SK-N-MC (cell line): ENCODE results near the gene RNF2.

Experiments
- DNase-seq: peaks from one replicate; pipeline ENCODE4 v3.0.0-alpha.2; 2011; ENCODE audit warnings: low read depth, low spot score
- H3K27ac ChIP-seq: fragments of 200-600 bp; sonication (generic); 2 replicates; pipeline ENCODE4 v1.5.1; 2016; ENCODE audit warnings: mixed run types
- H3K36me3 ChIP-seq: fragments of 200-600 bp; sonication (generic); 2 replicates; pipeline ENCODE4 v1.6.1; 2017; ENCODE audit warnings: antibody characterized with exemption, low read length, mixed read lengths; ENCODE audit not compliant: insufficient read depth
- H3K4me3 ChIP-seq: fragments of 200-600 bp; sonication (generic); 2 replicates; pipeline ENCODE4 v1.5.1; 2016
- H3K9ac ChIP-seq: fragments of 200-600 bp; sonication (generic); 2 replicates; pipeline ENCODE4 v1.8.0; 2017; ENCODE audit warnings: mixed run types, mixed read lengths; ENCODE audit not compliant: insufficient read length
- H3K9me3 ChIP-seq: fragments of 200-600 bp; sonication (generic); 2 replicates; pipeline ENCODE4 v1.6.1; 2017; ENCODE audit warnings: low read depth, mild to moderate bottlenecking, antibody characterized with exemption, low read length, moderate library complexity, mixed read lengths
- EZH2 ChIP-seq: fragments of 200-600 bp; sonication (generic); IDR thresholded peaks from one replicate; pipeline ENCODE4 v1.6.1; 2017; ENCODE audit warnings: antibody characterized with exemption
- FOXP2 ChIP-seq: optimal IDR thresholded peaks from 2 replicates; pipeline ENCODE3; 2011; ENCODE audit warnings: mild to moderate bottlenecking, moderate library complexity; ENCODE audit not compliant: insufficient read depth; ENCODE audit errors: extremely low read length, control extremely low read depth
- POLR2AphosphoS5 ChIP-seq: IDR thresholded peaks from 2 replicates; pipeline ENCODE4 v1.6.1; 2012; ENCODE audit warnings: mild to moderate bottlenecking, low read depth, low read length, borderline replicate concordance

The RNF2 gene

DNA sequence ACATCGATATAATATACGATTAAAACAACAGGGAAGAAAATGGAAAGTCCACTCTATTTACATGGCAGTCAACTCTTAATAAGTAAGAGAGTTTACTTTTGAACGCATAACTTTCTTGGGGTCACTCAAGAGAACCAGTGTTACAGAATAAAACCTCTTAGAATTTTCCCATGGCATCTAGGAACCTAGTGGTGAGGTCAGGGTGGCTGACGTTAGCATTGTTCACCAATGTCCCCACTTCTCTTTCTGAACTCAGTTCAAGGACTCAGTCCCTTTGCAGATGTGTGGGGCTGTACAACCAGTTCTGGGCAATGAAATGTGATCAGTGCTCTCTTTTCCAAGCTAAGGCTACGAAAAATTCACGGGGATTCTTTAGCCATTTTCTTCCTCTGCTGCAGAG lies 2.6 kb upstream of the RNF2 start:
- no peak for TF ChIP-seq EZH2
- no peak for TF ChIP-seq POLR2AphosphoS5
- TF ChIP-seq FOXP2: no peak
- no peak overlapping the region for H3K9ac ChIP-seq
- no peak overlapping the region for H3K27ac ChIP-seq
- H3K36me3 ChIP-seq: no peaks in the 10 kb centered on the region
- no peak for DNase-seq
- no peaks in the 10 kb centered on the region for H3K9me3 ChIP-seq
- H3K4me3 ChIP-seq: no peak overlapping the region

DNA sequence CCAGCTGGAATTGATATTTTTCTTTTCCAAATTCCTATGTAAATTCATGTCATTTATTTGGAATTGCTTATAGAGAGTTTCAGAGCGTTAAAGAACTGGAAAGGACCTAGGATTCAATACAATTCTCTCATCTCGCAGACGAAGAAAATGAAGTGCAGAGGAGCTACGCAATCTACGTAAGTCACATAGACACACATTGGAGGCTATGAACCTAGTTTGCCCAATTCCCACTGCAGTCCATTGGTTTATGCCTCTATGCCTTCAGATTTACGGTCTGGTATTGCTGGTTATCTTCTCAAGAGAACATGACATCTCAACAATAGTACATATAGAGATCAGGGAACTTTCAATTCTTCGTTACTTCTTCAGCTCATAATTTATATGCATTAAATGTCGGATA lies 971 bp upstream of the RNF2 start:
- no peak overlapping the region for H3K4me3 ChIP-seq
- H3K9ac ChIP-seq: peak overlapping the region; percentile 20
- H3K27ac ChIP-seq: peak overlapping the region; percentile 43; the same call in 1 of the 2 replicates
- no peaks in the 10 kb centered on the region for H3K36me3 ChIP-seq
- H3K9me3 ChIP-seq: no peaks in the 10 kb centered on the region
- TF ChIP-seq FOXP2 (no peak), POLR2AphosphoS5 (no peak)
- DNase-seq: no peak

DNA sequence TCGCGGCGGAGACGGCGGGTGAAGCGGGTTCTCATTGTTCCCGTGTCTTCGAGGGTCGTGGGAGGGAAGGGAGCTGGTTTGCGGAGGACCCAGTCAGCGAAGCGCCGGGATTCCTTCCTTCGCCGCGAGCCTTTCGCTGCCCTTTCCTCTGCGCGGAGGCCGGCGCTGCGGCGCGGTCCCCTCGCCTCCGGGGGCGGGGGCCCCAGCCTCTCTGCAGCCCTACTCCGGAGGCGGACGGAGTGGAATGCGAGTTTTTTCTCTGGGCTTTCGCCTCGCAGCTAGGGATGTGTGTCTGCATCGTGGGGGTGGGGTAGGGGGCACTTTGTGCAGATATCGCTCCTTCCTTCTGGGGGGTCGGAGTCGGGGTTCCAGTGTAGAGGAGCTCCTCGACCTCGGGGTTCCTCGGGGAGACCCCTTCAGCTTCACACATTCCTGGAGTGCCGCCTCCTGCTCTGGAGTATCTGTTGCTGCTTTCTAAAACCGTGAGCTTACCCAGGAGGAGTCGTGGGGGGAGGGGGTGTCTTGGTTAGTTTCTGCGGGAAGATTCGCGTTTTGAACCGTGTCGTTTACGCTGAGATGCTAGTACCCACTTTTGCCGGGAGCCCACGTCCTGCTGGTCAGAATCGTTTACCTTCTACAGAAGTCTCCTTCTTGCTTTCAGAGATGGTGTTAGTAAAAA lies 595 bp downstream of the RNF2 start:
- H3K9me3 ChIP-seq: no peaks in the 10 kb centered on the region; the same call in 1 of the 2 replicates
- no peaks in the 10 kb centered on the region; the same call in 1 of the 2 replicates for H3K36me3 ChIP-seq
- H3K4me3 ChIP-seq: peak overlapping the region; percentile 88
- no peak for DNase-seq
- TF ChIP-seq FOXP2: no peak
- no peak for TF ChIP-seq EZH2
- TF ChIP-seq POLR2AphosphoS5: no peak
- H3K9ac ChIP-seq: peak overlapping the region; percentile 74
- H3K27ac ChIP-seq: peak overlapping the region; percentile 27

DNA sequence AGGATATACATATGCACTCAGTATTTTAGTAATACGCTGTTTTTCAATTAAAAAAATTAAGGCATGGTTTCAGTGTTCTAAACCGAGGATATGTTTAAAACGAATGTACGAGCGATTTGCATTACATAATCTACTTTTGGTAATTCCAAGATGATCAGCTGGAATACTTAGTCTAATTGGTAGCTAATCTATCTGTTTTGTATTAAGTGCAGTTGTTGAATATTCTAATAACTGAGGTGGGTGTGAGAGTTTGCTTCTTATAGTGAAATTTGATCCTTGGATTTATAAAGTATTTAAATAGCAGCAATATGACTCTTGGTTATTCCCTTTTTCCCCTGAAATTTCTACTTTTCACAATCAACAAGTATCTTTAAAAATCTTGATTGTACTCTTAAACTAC lies 1.3 kb downstream of the RNF2 start:
- Histone ChIP-seq H3K4me3 (peak overlapping the region; percentile 88), H3K27ac (no peak overlapping the region), H3K9me3 (peaks cover 4% of the 10 kb centered on the region; the same call in 1 of the 2 replicates), H3K36me3 (no peaks in the 10 kb centered on the region; the same call in 1 of the 2 replicates), H3K9ac (peak overlapping the region; percentile 74)
- no peak for TF ChIP-seq EZH2
- DNase-seq: no peak

DNA sequence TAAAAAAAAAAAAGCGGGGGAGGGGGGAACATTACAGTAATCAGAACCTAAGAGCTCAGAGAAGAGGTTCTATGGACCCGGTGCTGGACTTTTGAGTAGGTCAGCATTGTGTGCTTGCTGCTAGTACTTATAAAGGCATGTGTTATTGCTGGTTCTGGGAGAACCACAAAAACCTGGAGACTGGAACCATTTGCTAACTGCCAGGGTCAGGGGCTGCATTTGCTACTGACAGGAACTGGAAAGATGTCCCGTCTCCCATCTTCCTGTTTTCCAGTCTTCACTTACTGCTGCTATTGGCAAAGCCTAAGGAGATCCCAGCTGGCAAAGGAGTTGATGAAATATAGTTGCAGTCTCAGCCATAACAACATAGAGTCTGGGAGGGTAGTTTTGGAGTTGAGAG lies 4.3 kb downstream of the RNF2 start:
- Histone ChIP-seq H3K9me3 (peaks cover 10% of the 10 kb centered on the region; the same call in 1 of the 2 replicates), H3K27ac (no peak overlapping the region; the same call in 1 of the 2 replicates), H3K4me3 (no peak overlapping the region), H3K36me3 (peaks cover 18% of the 10 kb centered on the region), H3K9ac (peak overlapping the region; percentile 11)
- TF ChIP-seq EZH2 (no peak), FOXP2 (no peak), POLR2AphosphoS5 (no peak)
- DNase-seq: no peak

DNA sequence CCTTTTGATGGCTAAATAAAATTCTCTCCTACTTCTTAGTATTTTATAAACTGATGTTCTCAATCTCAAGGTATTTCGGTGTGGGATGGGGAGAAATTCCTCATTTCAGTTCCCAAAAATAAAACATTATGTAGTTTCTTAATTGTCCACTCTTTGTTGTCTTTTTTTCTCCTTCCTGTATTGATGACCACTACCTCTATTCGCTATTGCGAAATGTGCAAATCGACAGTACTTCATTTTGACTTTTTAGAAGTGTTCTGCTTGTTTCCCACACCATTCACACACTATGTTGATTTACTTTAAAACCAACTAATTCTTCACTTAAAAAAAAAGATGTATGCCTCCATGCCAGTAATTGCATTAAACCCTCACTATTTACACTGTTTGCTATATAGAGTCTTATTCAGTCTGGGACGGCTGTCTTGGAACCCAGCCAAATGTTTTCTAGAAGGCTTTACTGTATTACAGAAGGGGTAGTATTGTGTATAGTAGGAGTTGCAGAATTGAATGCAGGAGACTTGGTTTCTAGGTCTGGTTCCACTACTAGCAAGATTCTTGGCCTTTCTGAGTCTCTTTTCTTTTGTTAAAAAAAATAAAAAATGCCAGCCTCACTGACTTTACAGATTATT lies 5.6 kb downstream of the RNF2 start:
- no peak for TF ChIP-seq FOXP2
- TF ChIP-seq EZH2: no peak
- TF ChIP-seq POLR2AphosphoS5: no peak
- peaks cover 18% of the 10 kb centered on the region for H3K36me3 ChIP-seq
- no peak overlapping the region for H3K9ac ChIP-seq
- DNase-seq: peak; percentile 30
- no peak overlapping the region for H3K4me3 ChIP-seq
- peaks cover 10% of the 10 kb centered on the region; the same call in 1 of the 2 replicates for H3K9me3 ChIP-seq
- no peak overlapping the region for H3K27ac ChIP-seq

DNA sequence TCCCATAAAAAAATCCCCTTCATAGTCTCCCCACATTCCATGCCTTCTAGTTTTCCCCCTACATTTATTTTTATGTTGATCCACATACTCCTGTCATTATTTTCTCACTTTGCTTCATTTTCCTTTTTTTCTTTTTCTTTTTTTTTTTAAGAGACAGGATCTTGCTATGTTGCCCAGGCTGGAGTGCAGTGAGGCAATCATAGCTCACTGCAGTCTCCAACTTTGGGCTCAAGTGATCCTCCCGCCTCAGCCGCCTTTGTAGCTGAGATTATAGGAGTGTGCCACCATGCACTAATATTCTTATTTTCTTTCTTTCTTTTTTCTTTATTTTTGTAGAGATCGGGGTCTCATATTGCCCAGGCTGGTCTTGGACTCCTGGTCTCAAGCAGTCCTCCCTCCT lies 7.8 kb downstream of the RNF2 start:
- Histone ChIP-seq H3K9me3 (peaks cover 10% of the 10 kb centered on the region; the same call in 1 of the 2 replicates), H3K4me3 (no peak overlapping the region), H3K27ac (no peak overlapping the region), H3K36me3 (peaks cover 18% of the 10 kb centered on the region), H3K9ac (no peak overlapping the region)
- TF ChIP-seq FOXP2 (no peak), EZH2 (no peak), POLR2AphosphoS5 (no peak)
- DNase-seq: no peak

DNA sequence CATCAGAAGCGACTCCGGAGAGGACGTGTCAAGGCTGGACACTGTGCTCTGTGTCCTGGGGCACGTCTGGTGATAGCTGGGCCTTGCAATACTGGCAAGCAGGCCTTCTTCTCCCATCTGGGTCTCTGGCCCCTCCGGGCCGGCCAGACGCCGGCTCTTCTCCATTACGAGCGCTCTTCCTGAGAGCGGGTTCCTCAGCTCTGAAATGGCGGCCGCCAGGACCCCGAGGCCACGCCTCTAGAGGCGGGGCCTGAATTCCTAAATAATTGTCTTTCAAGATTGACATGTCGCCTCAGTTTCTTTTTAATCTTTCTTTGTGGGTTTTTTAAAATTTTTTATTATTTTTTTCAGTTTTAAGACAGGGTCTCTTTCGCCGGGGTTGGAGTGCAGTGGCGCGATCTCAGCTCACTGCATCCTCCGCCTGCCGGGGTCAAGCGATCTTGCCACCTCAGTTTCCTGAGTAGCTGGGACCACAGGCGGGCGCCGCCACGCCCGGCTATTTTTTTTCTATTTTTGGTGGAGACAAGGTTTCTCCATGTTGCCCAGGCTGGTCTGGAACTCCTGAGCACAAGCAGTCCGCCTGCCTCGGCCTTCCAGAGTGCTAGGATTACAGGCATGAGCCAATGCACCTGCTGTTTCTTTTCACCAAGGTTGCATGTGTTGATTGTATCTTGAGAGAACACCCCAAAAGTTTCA lies 9.2 kb downstream of the RNF2 start:
- no peak for DNase-seq
- Histone ChIP-seq H3K27ac (no peak overlapping the region), H3K36me3 (peaks cover 28% of the 10 kb centered on the region), H3K4me3 (no peak overlapping the region), H3K9me3 (peaks cover 10% of the 10 kb centered on the region; the same call in 1 of the 2 replicates), H3K9ac (no peak overlapping the region)
- no peak for TF ChIP-seq FOXP2
- no peak for TF ChIP-seq EZH2
- no peak for TF ChIP-seq POLR2AphosphoS5

DNA sequence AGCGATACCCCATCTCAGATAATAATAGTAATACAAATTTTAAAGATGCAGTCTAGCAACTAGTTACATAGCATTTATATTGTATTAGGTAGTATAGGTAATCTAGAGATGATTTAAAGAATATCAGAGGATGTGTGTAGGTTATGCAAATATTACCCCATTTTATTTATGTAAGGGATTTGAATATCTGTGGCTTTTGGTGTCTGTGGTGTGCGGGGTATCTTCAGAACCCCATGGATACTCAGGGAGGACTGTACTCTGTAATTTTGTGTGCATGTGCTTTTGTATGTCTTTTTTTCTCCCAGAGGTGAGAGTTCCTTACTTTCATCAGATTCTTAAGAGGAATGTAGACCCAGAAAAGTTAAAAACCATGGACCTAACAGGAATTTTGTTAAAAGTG lies 12.8 kb downstream of the RNF2 start:
- DNase-seq: no peak
- Histone ChIP-seq H3K36me3 (peaks cover 33% of the 10 kb centered on the region), H3K27ac (peak overlapping the region; percentile 84), H3K9me3 (peaks cover 6% of the 10 kb centered on the region; the same call in 1 of the 2 replicates), H3K9ac (peak overlapping the region; percentile 44), H3K4me3 (0 out of 2 replicates have a peak overlapping the region, but pooled peaks have one; percentile 21)
- TF ChIP-seq FOXP2: no peak
